H9 (cell line): ENCODE results near the gene NBL1. TPM values are rescaled to one million over a fixed set of nuclear protein-coding genes. Genes with fewer than 3 reads are reported as not detected.

Source experiments
- DNase-seq: peaks from one replicate; pipeline ENCODE4 v3.0.0-alpha.2; 2017
- H2AFZ ChIP-seq: one replicate; pipeline ENCODE4 v1.6.1; 2013; ENCODE audit warnings: mild to moderate bottlenecking, low read length, control low read depth, moderate library complexity
- H2AK5ac ChIP-seq: 2 replicates; pipeline ENCODE4 v1.6.1; 2013; ENCODE audit warnings: low read length, control low read depth, mixed read lengths; ENCODE audit not compliant: insufficient read length
- H2BK120ac ChIP-seq: one replicate; pipeline ENCODE4 v1.6.1; 2013; ENCODE audit warnings: low read depth, mild to moderate bottlenecking, low read length, control low read depth, inconsistent platforms; ENCODE audit not compliant: poor library complexity, severe bottlenecking
- H2BK12ac ChIP-seq: 2 replicates; pipeline ENCODE4 v1.6.1; 2013; ENCODE audit warnings: low read length, control low read depth, mixed read lengths, low read depth; ENCODE audit not compliant: insufficient read length
- H2BK15ac ChIP-seq: 2 replicates; pipeline ENCODE4 v1.6.1; 2013; ENCODE audit warnings: low read depth, low read length, control low read depth
- H2BK20ac ChIP-seq: one replicate; pipeline ENCODE4 v1.6.1; 2013; ENCODE audit warnings: low read depth, mild to moderate bottlenecking, low read length, control low read depth, inconsistent platforms; ENCODE audit not compliant: poor library complexity, severe bottlenecking
- H2BK5ac ChIP-seq: 2 replicates; pipeline ENCODE4 v1.6.1; 2013; ENCODE audit warnings: low read length, control low read depth, mixed read lengths; ENCODE audit not compliant: insufficient read length
- H3K14ac ChIP-seq: 2 replicates; pipeline ENCODE4 v1.6.1; 2013; ENCODE audit warnings: low read length, control low read depth; ENCODE audit not compliant: insufficient read depth
- H3K18ac ChIP-seq: 2 replicates; pipeline ENCODE4 v1.6.1; 2013; ENCODE audit warnings: low read depth, mild to moderate bottlenecking, mixed read lengths, low read length, control low read depth; ENCODE audit not compliant: insufficient read length
- H3K23ac ChIP-seq: 2 replicates; pipeline ENCODE4 v1.6.1; 2013; ENCODE audit warnings: low read length, control low read depth, mixed read lengths, low read depth; ENCODE audit not compliant: insufficient read length
- H3K23me2 ChIP-seq: 2 replicates; pipeline ENCODE4 v1.6.1; 2013; ENCODE audit warnings: low read depth, mild to moderate bottlenecking, mixed read lengths, low read length, control low read depth; ENCODE audit not compliant: insufficient read length, poor library complexity, severe bottlenecking
- H3K27ac ChIP-seq: 2 replicates; pipeline ENCODE4 v1.5.1; 2013; ENCODE audit warnings: low read length, control low read depth, mixed read lengths, low read depth; ENCODE audit not compliant: insufficient read length
- H3K27me3 ChIP-seq: 2 replicates; pipeline ENCODE4 v1.6.1; 2013; ENCODE audit warnings: low read length, control low read depth, inconsistent platforms; ENCODE audit not compliant: insufficient read depth
- H3K4ac ChIP-seq: 2 replicates; pipeline ENCODE4 v1.6.1; 2013; ENCODE audit warnings: low read depth, mild to moderate bottlenecking, control low read depth, inconsistent platforms, low read length, moderate library complexity
- H3K4me1 ChIP-seq: 2 replicates; pipeline ENCODE4 v1.6.1; 2013; ENCODE audit warnings: low read length, control low read depth, inconsistent platforms; ENCODE audit not compliant: insufficient read depth
- H3K4me2 ChIP-seq: 2 replicates; pipeline ENCODE4 v1.6.1; 2013; ENCODE audit warnings: low read length, control low read depth, mixed read lengths; ENCODE audit not compliant: insufficient read length, insufficient read depth
- H3K56ac ChIP-seq: 2 replicates; pipeline ENCODE4 v1.6.1; 2013; ENCODE audit warnings: low read depth, mild to moderate bottlenecking, mixed read lengths, low read length, control low read depth; ENCODE audit not compliant: insufficient read length
- H3K79me1 ChIP-seq: 2 replicates; pipeline ENCODE4 v1.6.1; 2013; ENCODE audit warnings: low read depth, mild to moderate bottlenecking, moderate library complexity, low read length, control low read depth, inconsistent platforms; ENCODE audit not compliant: insufficient read depth, poor library complexity, severe bottlenecking
- H3K79me2 ChIP-seq: 2 replicates; pipeline ENCODE4 v1.6.1; 2013; ENCODE audit warnings: low read length, control low read depth, inconsistent platforms; ENCODE audit not compliant: insufficient read depth
- H3K9ac ChIP-seq: 2 replicates; pipeline ENCODE4 v1.6.1; 2013; ENCODE audit warnings: low read length, control low read depth, mixed read lengths; ENCODE audit not compliant: insufficient read length; ENCODE audit errors: extremely low read depth
- H3K9me3 ChIP-seq: one replicate; pipeline ENCODE4 v1.6.1; 2013; ENCODE audit warnings: low read depth, low read length, inconsistent platforms; ENCODE audit not compliant: control insufficient read depth
- H3T11ph ChIP-seq: one replicate; pipeline ENCODE4 v1.6.1; 2013; ENCODE audit warnings: mild to moderate bottlenecking, low read length, control low read depth, inconsistent platforms
- H4K20me1 ChIP-seq: one replicate; pipeline ENCODE4 v1.6.1; 2013; ENCODE audit not compliant: control insufficient read depth, insufficient read length, insufficient read depth
- H4K5ac ChIP-seq: 2 replicates; pipeline ENCODE4 v1.6.1; 2013; ENCODE audit warnings: low read depth, mild to moderate bottlenecking, mixed read lengths, low read length, control low read depth; ENCODE audit not compliant: insufficient read length
- H4K8ac ChIP-seq: replicated peaks from 2 replicates; pipeline ENCODE4 v1.6.1; 2013; ENCODE audit warnings: low read length, control low read depth, mixed read lengths, low read depth; ENCODE audit not compliant: insufficient read length
- H4K91ac ChIP-seq: 2 replicates; pipeline ENCODE4 v1.6.1; 2013; ENCODE audit warnings: low read depth, mild to moderate bottlenecking, moderate library complexity, mixed read lengths, low read length, control low read depth; ENCODE audit not compliant: insufficient read length
- H3K27ac Mint-ChIP-seq, 3 experiments: 2 replicates in 2 of 3; 3 replicates in 1 of 3; pipeline ENCODE4 v1.8.0; 2020 to 2021; ENCODE audit warnings: mixed read lengths in 3 of 3, mild to moderate bottlenecking in 1 of 3, moderate library complexity in 1 of 3
- H3K27me3 Mint-ChIP-seq: 2 replicates; pipeline ENCODE4 v1.8.0; 2021; ENCODE audit warnings: low read depth, mild to moderate bottlenecking, moderate library complexity, mixed read lengths
- H3K36me3 Mint-ChIP-seq, 3 experiments: 2 replicates in 2 of 3; 3 replicates in 1 of 3; pipeline ENCODE4 v1.8.0; 2020 to 2021; ENCODE audit warnings: low read depth in 3 of 3, mixed read lengths in 3 of 3; ENCODE audit not compliant: insufficient read depth in 1 of 3
- H3K4me1 Mint-ChIP-seq, 2 experiments: 2 replicates each; pipeline ENCODE4 v1.8.0; 2020; ENCODE audit warnings: mixed read lengths in 2 of 2
- H3K4me3 Mint-ChIP-seq, 2 experiments: 2 replicates in 1 of 2; 3 replicates in 1 of 2; pipeline ENCODE4 v1.8.0; 2020 to 2021; ENCODE audit warnings: mild to moderate bottlenecking in 2 of 2, mixed read lengths in 2 of 2, moderate library complexity in 1 of 2
- H3K9me3 Mint-ChIP-seq, 2 experiments: 2 replicates in 1 of 2; 3 replicates in 1 of 2; pipeline ENCODE4 v1.8.0; 2020; ENCODE audit warnings: mild to moderate bottlenecking in 2 of 2, mixed read lengths in 2 of 2, moderate library complexity in 1 of 2
- WGBS: extraction: QIAGEN DNeasy Blood & Tissue Kit; methylation state at CpG from one replicate; pipeline ENCODE4 v1.1.7; 2013; ENCODE audit warnings: missing lambda C conversion rate, low lambda C conversion rate, mixed read lengths; ENCODE audit not compliant: insufficient read length; ENCODE audit errors: extremely low coverage; 5-methylcytosine and 5-hydroxymethylcytosine counted together
- total RNA-seq: library from RNA; stranded (reverse); gene quantifications from 2 replicates; pipeline ENCODE4 v1.2.1, GENCODE V29; 2021
- TF ChIP-seq, protein P1 (sequence below): fragments of 200-600 bp; sonication (generic); conservative IDR thresholded peaks from 3 replicates; pipeline ENCODE4 v1.8.0; 2021; ENCODE audit warnings: antibody characterized with exemption, mild to moderate bottlenecking

NBL1 gene
- total RNA-seq, 1 experiment from 2014 or later, result 6.4 TPM

DNA sequence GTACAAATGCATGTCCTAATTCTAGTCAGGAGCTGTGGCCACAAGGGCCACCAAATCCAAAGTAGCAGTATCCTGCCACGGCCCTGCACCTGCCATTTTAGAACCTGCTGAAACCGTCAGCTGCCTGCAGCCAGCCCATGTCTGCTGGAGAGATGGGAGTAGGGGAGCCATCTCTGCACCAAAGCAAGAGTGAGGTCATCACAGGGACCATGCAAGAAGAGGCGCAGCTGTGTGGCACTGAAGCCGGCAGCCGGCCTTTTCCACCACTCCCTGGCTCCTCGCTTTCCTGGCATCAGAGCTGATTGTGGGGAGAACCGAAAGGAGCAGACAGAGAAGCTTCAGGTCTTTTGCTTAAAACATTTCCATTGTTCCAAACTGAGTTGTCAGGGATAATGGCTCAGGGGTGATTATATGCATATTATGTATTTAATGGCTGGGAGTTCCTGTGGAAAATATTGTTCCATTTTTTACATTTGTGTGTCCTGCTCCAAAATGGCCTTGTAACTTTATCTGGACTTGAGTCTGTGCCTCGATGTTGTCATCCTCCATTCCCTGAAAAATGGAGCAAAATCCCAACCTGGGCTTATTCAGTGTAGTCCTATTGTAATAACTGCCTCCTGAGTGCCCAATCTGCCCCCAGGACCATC is 18.7 kb upstream of the NBL1 start:
- no peaks in the 10 kb centered on the region for H3K9me3 ChIP-seq
- no peak overlapping the region for H2BK20ac ChIP-seq
- H4K8ac ChIP-seq, result no peak overlapping the region
- no peak overlapping the region for H3K18ac ChIP-seq
- H3K23me2 ChIP-seq, result no peaks in the 10 kb centered on the region
- peaks cover 3% of the 10 kb centered on the region for H3K79me1 ChIP-seq
- Mint-ChIP-seq H3K4me3 (no peak overlapping the region), H3K4me1 (peaks cover 15 to 20% of the 10 kb centered on the region in 2 experiments), H3K36me3 (peaks cover 10 to 43% (median 29%) of the 10 kb centered on the region in 3 experiments; a peak in 6 of 7 replicates), H3K9me3 (no peaks in the 10 kb centered on the region), H3K27me3 (no peaks in the 10 kb centered on the region), H3K27ac (no peak overlapping the region)
- H3K14ac ChIP-seq, result no peak overlapping the region
- no peak overlapping the region for H2BK5ac ChIP-seq
- no peaks in the 10 kb centered on the region for H3K27me3 ChIP-seq
- H3K4ac ChIP-seq, result no peak overlapping the region
- no peak overlapping the region for H2BK120ac ChIP-seq
- H3K4me1 ChIP-seq, result peaks cover 13% of the 10 kb centered on the region; the same call in 1 of the 2 replicates
- H4K20me1 ChIP-seq, result no peaks in the 10 kb centered on the region
- H3K9ac ChIP-seq, result no peak overlapping the region
- no CpG with 5 or more reads among the region's 8 CpGs for WGBS
- H3K23ac ChIP-seq, result no peak overlapping the region
- no peak overlapping the region for H2BK12ac ChIP-seq
- H2AK5ac ChIP-seq, result no peak overlapping the region
- no peak overlapping the region for H4K91ac ChIP-seq
- no peak overlapping the region for H2BK15ac ChIP-seq
- no peak overlapping the region for H4K5ac ChIP-seq
- H3K4me2 ChIP-seq, result no peak overlapping the region
- TF ChIP-seq, protein P1, sequence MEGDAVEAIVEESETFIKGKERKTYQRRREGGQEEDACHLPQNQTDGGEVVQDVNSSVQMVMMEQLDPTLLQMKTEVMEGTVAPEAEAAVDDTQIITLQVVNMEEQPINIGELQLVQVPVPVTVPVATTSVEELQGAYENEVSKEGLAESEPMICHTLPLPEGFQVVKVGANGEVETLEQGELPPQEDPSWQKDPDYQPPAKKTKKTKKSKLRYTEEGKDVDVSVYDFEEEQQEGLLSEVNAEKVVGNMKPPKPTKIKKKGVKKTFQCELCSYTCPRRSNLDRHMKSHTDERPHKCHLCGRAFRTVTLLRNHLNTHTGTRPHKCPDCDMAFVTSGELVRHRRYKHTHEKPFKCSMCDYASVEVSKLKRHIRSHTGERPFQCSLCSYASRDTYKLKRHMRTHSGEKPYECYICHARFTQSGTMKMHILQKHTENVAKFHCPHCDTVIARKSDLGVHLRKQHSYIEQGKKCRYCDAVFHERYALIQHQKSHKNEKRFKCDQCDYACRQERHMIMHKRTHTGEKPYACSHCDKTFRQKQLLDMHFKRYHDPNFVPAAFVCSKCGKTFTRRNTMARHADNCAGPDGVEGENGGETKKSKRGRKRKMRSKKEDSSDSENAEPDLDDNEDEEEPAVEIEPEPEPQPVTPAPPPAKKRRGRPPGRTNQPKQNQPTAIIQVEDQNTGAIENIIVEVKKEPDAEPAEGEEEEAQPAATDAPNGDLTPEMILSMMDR, result no peak
- no peak overlapping the region for H2AFZ ChIP-seq
- H3K27ac ChIP-seq, result no peak overlapping the region
- DNase-seq, result no peak
- H3K56ac ChIP-seq, result no peak overlapping the region
- no peak overlapping the region for H3T11ph ChIP-seq
- peaks cover 5% of the 10 kb centered on the region; the same call in 1 of the 2 replicates for H3K79me2 ChIP-seq
